ENCODE results near the gene LANCL1.
"Not testable (repeated sequence)": the region's sequence is repeated elsewhere in the genome, so short reads cannot be mapped to it uniquely, and the experiment has no call there.

LANCL1 gene

DNA sequence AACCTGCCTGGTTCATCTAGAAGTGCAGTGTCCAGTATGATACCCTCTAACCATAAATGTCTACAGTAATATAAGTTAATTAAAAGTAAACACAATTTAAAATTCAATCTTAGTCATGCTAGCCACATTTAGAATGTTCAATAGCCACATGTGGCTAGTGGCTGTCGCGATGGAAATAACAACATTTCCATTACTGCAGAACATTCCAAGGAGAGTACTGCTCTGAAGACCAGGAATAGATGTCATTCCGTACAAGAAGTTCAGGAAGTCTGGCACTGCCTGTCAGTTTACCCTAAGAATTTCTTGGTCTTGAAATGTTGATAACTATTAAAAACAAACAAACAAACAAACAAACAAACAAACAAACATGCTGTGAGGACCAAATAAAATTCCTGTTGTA, 17.2 kb downstream of the LANCL1 start:
- H3K27ac ChIP-seq, result no peak overlapping the region
- no peak for TF ChIP-seq CTCF (conservative IDR thresholded peaks at IDR 0.05)

GRCh38 chr2:210458395-210458794, 18.2 kb downstream of the LANCL1 start:
- TF ChIP-seq CTCF (conservative IDR thresholded peaks at IDR 0.05), result no peak
- H3K27ac ChIP-seq, result no peak overlapping the region

DNA sequence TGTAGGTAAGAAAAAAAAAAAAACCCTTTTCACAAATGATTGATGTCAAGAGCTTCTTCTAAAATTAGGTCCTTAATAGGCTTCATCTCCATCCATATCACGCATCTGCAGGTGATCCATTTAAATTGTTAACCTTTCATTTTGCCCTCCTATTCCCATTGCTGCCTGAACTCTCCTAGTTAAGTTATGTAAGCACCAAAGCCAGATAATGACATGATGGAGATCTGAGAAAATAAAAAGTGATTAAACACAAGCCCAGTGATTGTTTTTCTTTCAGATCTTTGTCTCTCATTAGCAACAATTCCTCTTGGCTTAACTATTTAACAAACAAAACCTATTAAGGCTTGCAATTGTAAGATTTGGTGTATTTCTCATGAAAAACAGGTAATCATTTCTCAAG, 20.0 kb downstream of the LANCL1 start:
- no peak for TF ChIP-seq CTCF (conservative IDR thresholded peaks at IDR 0.05)
- no peak overlapping the region for H3K27ac ChIP-seq

GRCh38 chr2:210454336-210454735, 22.2 kb downstream of the LANCL1 start:
- TF ChIP-seq CTCF (conservative IDR thresholded peaks at IDR 0.05), result no peak
- no peak overlapping the region for H3K27ac ChIP-seq

- no peak overlapping the region for H3K27ac ChIP-seq
- TF ChIP-seq CTCF (conservative IDR thresholded peaks at IDR 0.05), result no peak
Measured at GRCh38 chr2:210452194-210452593, 24.4 kb downstream of the LANCL1 start.

- not testable (repeated sequence) for H3K27ac ChIP-seq
Measured at GRCh38 chr2:210450942-210451341, 25.6 kb downstream of the LANCL1 start.

DNA sequence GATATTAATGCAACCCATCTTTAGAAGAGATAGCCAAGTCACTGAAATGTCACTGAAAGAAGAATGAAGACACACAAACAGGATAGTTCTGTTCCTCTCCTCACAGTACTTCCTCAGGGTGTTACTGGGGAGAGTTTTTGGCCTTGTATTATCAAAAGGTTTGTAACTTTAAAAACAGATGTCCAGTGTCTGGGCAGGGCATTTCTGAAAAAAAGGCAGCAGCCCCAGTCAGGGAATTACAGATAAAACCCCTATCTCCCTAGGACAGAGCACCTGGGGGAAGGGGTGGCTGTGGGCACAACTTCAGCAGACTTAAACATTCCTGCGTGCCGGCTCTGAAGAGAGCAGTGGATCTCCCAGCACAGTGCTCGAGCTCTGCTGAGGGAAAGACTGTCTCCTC, 30.8 kb downstream of the LANCL1 start:
- TF ChIP-seq CTCF (conservative IDR thresholded peaks at IDR 0.05), result no peak
- no peak overlapping the region for H3K27ac ChIP-seq

DNA sequence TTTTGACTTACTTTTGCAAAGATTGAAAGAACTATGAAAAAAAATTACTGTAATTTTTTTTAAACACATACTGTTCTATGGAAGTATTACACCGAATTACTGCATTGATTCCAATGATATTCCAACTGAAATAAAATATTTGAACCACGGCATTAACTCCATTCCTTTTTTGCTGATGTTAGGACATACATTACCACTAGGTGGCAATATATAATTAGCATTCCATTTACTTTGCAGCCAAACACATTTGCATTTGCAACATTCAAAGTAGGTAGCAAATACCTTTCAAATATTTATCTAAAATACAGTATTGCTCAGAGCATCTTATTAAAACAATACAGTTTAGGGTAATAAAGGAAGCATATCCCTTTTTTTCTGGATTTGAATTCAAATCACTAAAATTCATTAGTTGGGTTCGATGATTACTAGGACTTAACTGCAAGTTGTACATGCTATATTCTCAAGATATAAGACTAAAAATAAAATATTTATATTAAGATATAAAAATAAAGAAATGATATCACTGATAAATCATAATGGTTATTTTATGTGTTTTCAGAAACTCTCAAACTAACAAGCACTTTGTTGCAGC, 31.3 kb downstream of the LANCL1 start:
- no peak overlapping the region for H3K27ac ChIP-seq
- TF ChIP-seq CTCF (conservative IDR thresholded peaks at IDR 0.05), result peak; percentile 82

Measured in VCaP (cell line).